ENCODE measurements around the gene IGF1.

IGF1 gene

GRCh38 chr12:102478405-102479098 is 1.8 kb downstream of the IGF1 start:
- TF ChIP-seq CTCF (IDR thresholded peaks at IDR 0.05; ENCODE audit: low read depth, low read length) = no peak
- DNase-seq (ENCODE audit: low read depth, low spot score) = no peak

GRCh38 chr12:102475355-102475754 is 5.0 kb downstream of the IGF1 start:
- TF ChIP-seq CTCF (IDR thresholded peaks at IDR 0.05; ENCODE audit: low read depth, low read length) = no peak
- DNase-seq (ENCODE audit: low read depth, low spot score) = no peak
- no peak overlapping the region for H3K4me3 ChIP-seq (ENCODE audit: low read depth, low read length)
- in situ Hi-C loops (cut with HindIII; ENCODE audit: low sequenced_read_pairs) = no loop called here

More at GRCh38 chr12:102478405-102479098, 1.8 kb downstream of the IGF1 start:
- in situ Hi-C loops (cut with HindIII; ENCODE audit: low sequenced_read_pairs) = no loop called here
- no peak overlapping the region for H3K4me3 ChIP-seq (ENCODE audit: low read depth, low read length)

GRCh38 chr12:102474438-102475064 is 5.8 kb downstream of the IGF1 start:
- no peak overlapping the region for H3K4me3 ChIP-seq (ENCODE audit: low read depth, low read length)
- in situ Hi-C loops (cut with HindIII; ENCODE audit: low sequenced_read_pairs) = no loop called here
- DNase-seq (ENCODE audit: low read depth, low spot score) = peak; percentile 28
- no peak for TF ChIP-seq CTCF (IDR thresholded peaks at IDR 0.05; ENCODE audit: low read depth, low read length)

GRCh38 chr12:102472496-102472895 is 7.9 kb downstream of the IGF1 start:
- no peak for TF ChIP-seq CTCF (IDR thresholded peaks at IDR 0.05; ENCODE audit: low read depth, low read length)
- no peak overlapping the region for H3K4me3 ChIP-seq (ENCODE audit: low read depth, low read length)
- no peak for DNase-seq (ENCODE audit: low read depth, low spot score)
- in situ Hi-C loops (cut with HindIII; ENCODE audit: low sequenced_read_pairs) = no loop called here

- no peak for DNase-seq (ENCODE audit: low read depth, low spot score)
- no peak for TF ChIP-seq CTCF (IDR thresholded peaks at IDR 0.05; ENCODE audit: low read depth, low read length)
- no peak overlapping the region for H3K4me3 ChIP-seq (ENCODE audit: low read depth, low read length)
- in situ Hi-C loops (cut with HindIII; ENCODE audit: low sequenced_read_pairs) = no loop called here
Observed at GRCh38 chr12:102471556-102471955, 8.8 kb downstream of the IGF1 start.

- DNase-seq (ENCODE audit: low read depth, low spot score) = no peak
- in situ Hi-C loops (cut with HindIII; ENCODE audit: low sequenced_read_pairs) = no loop called here
- TF ChIP-seq CTCF (IDR thresholded peaks at IDR 0.05; ENCODE audit: low read depth, low read length) = no peak
Observed at GRCh38 chr12:102470945-102471344, 9.4 kb downstream of the IGF1 start.

More at GRCh38 chr12:102470945-102471344, 9.4 kb downstream of the IGF1 start:
- H3K4me3 ChIP-seq (ENCODE audit: low read depth, low read length) = no peak overlapping the region
